ENCODE measurements around the gene RCAN1. TPM values are rescaled to one million over a fixed set of nuclear protein-coding genes. Genes with fewer than 3 reads are reported as not detected.

Gene RCAN1
- polyA plus RNA-seq, 2 of the 4 experiments (the other 2 are of a cell fraction), result 10.2 to 11.9 TPM

GRCh38 chr21:34553151-34553952 is 61.6 kb downstream of the RCAN1 start:
- H3K4me2 ChIP-seq, result no peak overlapping the region
- H3K9me3 ChIP-seq, result no peaks in the 10 kb centered on the region
- no peak overlapping the region for H3K4me3 ChIP-seq
- POLR2A ChIA-PET, result no interaction called here
- no peaks in the 10 kb centered on the region for H3K4me1 ChIP-seq
- DNase-seq (ENCODE audit: low read depth in 1 of 2, low spot score in 1 of 2) (no peak), FAIRE-seq (no peak), ATAC-seq (no peak)
- WGBS (ENCODE audit: missing lambda C conversion rate), result 62% methylated on average over 9 of the region's 9 CpGs
- TF ChIP-seq, protein P1, sequence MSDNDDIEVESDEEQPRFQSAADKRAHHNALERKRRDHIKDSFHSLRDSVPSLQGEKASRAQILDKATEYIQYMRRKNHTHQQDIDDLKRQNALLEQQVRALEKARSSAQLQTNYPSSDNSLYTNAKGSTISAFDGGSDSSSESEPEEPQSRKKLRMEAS (IDR thresholded peaks at IDR 0.05), result no peak
- no peak for TF ChIP-seq ZC3H11A (IDR thresholded peaks at IDR 0.05)
- no peak for TF ChIP-seq HOXA7 (CRISPR knock-in tag; IDR thresholded peaks at IDR 0.05)
- no peak for TF ChIP-seq RAD21 (conservative IDR thresholded peaks at IDR 0.05 in 1 of 2, IDR thresholded peaks at IDR 0.05 in 1 of 2)
- TF ChIP-seq RFX5 (IDR thresholded peaks at IDR 0.05), result no peak
- CTCF ChIA-PET, result no interaction called here
- H3K27ac ChIP-seq, result no peak overlapping the region

- 78% methylated on average over 7 of the region's 7 CpGs for WGBS (ENCODE audit: missing lambda C conversion rate)
- Histone ChIP-seq H3K4me2 (no peak overlapping the region), H3K4me1 (no peaks in the 10 kb centered on the region), H3K4me3 (no peak overlapping the region), H3K9me3 (no peaks in the 10 kb centered on the region), H3K27ac (no peak overlapping the region)
- CTCF ChIA-PET, result no interaction called here
- POLR2A ChIA-PET, result no interaction called here
- no peak for DNase-seq (ENCODE audit: low read depth in 1 of 2, low spot score in 1 of 2)
- no peak for ATAC-seq
- FAIRE-seq, result no peak
- TF ChIP-seq PHF8 (IDR thresholded peaks at IDR 0.05; ENCODE audit: borderline replicate concordance, low read depth) (no peak), ZNF302 (CRISPR knock-in tag; IDR thresholded peaks at IDR 0.05) (no peak), TP53 (CRISPR knock-in tag; IDR thresholded peaks at IDR 0.05) (no peak), RCOR1 (IDR thresholded peaks at IDR 0.05; ENCODE audit: low read depth, low read length) (no peak)
- TF ChIP-seq, protein P1 (IDR thresholded peaks at IDR 0.05), result no peak
- TF ChIP-seq, protein P2, sequence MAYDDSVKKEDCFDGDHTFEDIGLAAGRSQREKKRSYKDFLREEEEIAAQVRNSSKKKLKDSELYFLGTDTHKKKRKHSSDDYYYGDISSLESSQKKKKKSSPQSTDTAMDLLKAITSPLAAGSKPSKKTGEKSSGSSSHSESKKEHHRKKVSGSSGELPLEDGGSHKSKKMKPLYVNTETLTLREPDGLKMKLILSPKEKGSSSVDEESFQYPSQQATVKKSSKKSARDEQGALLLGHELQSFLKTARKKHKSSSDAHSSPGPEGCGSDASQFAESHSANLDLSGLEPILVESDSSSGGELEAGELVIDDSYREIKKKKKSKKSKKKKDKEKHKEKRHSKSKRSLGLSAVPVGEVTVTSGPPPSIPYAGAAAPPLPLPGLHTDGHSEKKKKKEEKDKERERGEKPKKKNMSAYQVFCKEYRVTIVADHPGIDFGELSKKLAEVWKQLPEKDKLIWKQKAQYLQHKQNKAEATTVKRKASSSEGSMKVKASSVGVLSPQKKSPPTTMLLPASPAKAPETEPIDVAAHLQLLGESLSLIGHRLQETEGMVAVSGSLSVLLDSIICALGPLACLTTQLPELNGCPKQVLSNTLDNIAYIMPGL (CRISPR knock-in tag; IDR thresholded peaks at IDR 0.05; ENCODE audit: borderline replicate concordance), result no peak
Observed at GRCh38 chr21:34552360-34553098, 62.4 kb downstream of the RCAN1 start.

GRCh38 chr21:34550182-34550799 is 64.6 kb downstream of the RCAN1 start:
- WGBS (ENCODE audit: missing lambda C conversion rate), result 81% methylated on average over 2 of the region's 2 CpGs
- no peak overlapping the region for H3K27ac ChIP-seq
- ChIA-PET POLR2A (no interaction called here), CTCF (no interaction called here)
- ATAC-seq (no peak), DNase-seq (ENCODE audit: low read depth in 1 of 2, low spot score in 1 of 2) (no peak), FAIRE-seq (no peak)
- no peaks in the 10 kb centered on the region for H3K9me3 ChIP-seq
- H3K4me1 ChIP-seq, result peaks cover 8% of the 10 kb centered on the region
- H3K4me3 ChIP-seq, result no peak overlapping the region
- no peak overlapping the region for H3K4me2 ChIP-seq
- TF ChIP-seq EHF (CRISPR knock-in tag; IDR thresholded peaks at IDR 0.05) (no peak), MAZ (IDR thresholded peaks at IDR 0.05; ENCODE audit: borderline replicate concordance, low read depth, low read length) (no peak), RNF2 (IDR thresholded peaks at IDR 0.05; ENCODE audit: borderline replicate concordance, low read depth) (no peak), RCOR1 (IDR thresholded peaks at IDR 0.05; ENCODE audit: low read depth, low read length) (no peak), E2F6 (IDR thresholded peaks at IDR 0.05; ENCODE audit: borderline replicate concordance, low read depth) (no peak), ATOH8 (CRISPR knock-in tag; IDR thresholded peaks at IDR 0.05; ENCODE audit: low read depth) (no peak), NPAS2 (CRISPR knock-in tag; IDR thresholded peaks at IDR 0.05; ENCODE audit: borderline replicate concordance) (no peak), POLR2A (IDR thresholded peaks at IDR 0.05; ENCODE audit: low read length) (no peak), FOSL2 (IDR thresholded peaks at IDR 0.05) (no peak), FOSL2 (CRISPR knock-in tag; IDR thresholded peaks at IDR 0.05) (no peak), PBX3 (IDR thresholded peaks at IDR 0.05) (no peak), NFE2L2 (conservative IDR thresholded peaks at IDR 0.05; ENCODE audit: low read length) (no peak)
- TF ChIP-seq, protein P3, sequence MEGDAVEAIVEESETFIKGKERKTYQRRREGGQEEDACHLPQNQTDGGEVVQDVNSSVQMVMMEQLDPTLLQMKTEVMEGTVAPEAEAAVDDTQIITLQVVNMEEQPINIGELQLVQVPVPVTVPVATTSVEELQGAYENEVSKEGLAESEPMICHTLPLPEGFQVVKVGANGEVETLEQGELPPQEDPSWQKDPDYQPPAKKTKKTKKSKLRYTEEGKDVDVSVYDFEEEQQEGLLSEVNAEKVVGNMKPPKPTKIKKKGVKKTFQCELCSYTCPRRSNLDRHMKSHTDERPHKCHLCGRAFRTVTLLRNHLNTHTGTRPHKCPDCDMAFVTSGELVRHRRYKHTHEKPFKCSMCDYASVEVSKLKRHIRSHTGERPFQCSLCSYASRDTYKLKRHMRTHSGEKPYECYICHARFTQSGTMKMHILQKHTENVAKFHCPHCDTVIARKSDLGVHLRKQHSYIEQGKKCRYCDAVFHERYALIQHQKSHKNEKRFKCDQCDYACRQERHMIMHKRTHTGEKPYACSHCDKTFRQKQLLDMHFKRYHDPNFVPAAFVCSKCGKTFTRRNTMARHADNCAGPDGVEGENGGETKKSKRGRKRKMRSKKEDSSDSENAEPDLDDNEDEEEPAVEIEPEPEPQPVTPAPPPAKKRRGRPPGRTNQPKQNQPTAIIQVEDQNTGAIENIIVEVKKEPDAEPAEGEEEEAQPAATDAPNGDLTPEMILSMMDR (IDR thresholded peaks at IDR 0.05), result no peak
- TF ChIP-seq, protein P4, sequence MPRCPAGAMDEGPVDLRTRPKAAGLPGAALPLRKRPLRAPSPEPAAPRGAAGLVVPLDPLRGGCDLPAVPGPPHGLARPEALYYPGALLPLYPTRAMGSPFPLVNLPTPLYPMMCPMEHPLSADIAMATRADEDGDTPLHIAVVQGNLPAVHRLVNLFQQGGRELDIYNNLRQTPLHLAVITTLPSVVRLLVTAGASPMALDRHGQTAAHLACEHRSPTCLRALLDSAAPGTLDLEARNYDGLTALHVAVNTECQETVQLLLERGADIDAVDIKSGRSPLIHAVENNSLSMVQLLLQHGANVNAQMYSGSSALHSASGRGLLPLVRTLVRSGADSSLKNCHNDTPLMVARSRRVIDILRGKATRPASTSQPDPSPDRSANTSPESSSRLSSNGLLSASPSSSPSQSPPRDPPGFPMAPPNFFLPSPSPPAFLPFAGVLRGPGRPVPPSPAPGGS (IDR thresholded peaks at IDR 0.05), result no peak
